H1 (cell line): ENCODE measurements around the gene PDE1C.

ENCODE experiments used
- BRCA1 ChIP-seq: IDR thresholded peaks from 2 replicates; pipeline ENCODE4 v1.6.1; 2012; ENCODE audit warnings: low read depth, low read length, improper control_type of control experiment
- EP300 ChIP-seq, 2 experiments: IDR thresholded peaks; 1 replicate in 1 of 2; 2 replicates in 1 of 2; pipeline ENCODE4 v1.6.1; 2011 to 2012; ENCODE audit warnings: low read depth in 2 of 2, low read length in 2 of 2, mild to moderate bottlenecking in 2 of 2, borderline replicate concordance in 1 of 2, inconsistent platforms in 1 of 2, moderate library complexity in 1 of 2
- EZH2 ChIP-seq: fragments of 200-600 bp; sonication (generic); IDR thresholded peaks from 2 replicates; pipeline ENCODE4 v1.7.1; 2012; ENCODE audit warnings: low read depth, mild to moderate bottlenecking, moderate library complexity, low read length, inconsistent platforms; ENCODE audit not compliant: severe bottlenecking
- FOSL1 ChIP-seq: IDR thresholded peaks from 2 replicates; pipeline ENCODE4 v1.6.1; 2011; ENCODE audit warnings: mild to moderate bottlenecking, low read depth, low read length, moderate library complexity; ENCODE audit not compliant: insufficient read depth
- POLR2A ChIP-seq, 2 experiments: IDR thresholded peaks; 1 replicate in 1 of 2; 2 replicates in 1 of 2; pipeline ENCODE4 v1.6.1; 2011; ENCODE audit warnings: low read depth in 2 of 2, low read length in 2 of 2, mild to moderate bottlenecking in 2 of 2; ENCODE audit errors: control extremely low read depth in 1 of 2
- SIN3A ChIP-seq, 2 experiments: IDR thresholded peaks in 1 of 2; conservative IDR thresholded peaks in 1 of 2; 2 replicates each; pipeline ENCODE4 v1.6.1; 2011 to 2012; ENCODE audit warnings: low read length in 2 of 2, improper control_type of control experiment in 1 of 2, low read depth in 1 of 2, mild to moderate bottlenecking in 1 of 2
- TF ChIP-seq, protein P1 (sequence below), 3 experiments: IDR thresholded peaks; 1 replicate in 2 of 3; 2 replicates in 1 of 3; pipeline versions ENCODE4 v1.5.1 to v1.6.1; 2011; ENCODE audit warnings: low read length in 3 of 3, mild to moderate bottlenecking in 3 of 3, inconsistent platforms in 2 of 3, low read depth in 1 of 3, moderate library complexity in 1 of 3; ENCODE audit not compliant: insufficient read depth in 1 of 3; ENCODE audit errors: control extremely low read depth in 1 of 3

DNA sequence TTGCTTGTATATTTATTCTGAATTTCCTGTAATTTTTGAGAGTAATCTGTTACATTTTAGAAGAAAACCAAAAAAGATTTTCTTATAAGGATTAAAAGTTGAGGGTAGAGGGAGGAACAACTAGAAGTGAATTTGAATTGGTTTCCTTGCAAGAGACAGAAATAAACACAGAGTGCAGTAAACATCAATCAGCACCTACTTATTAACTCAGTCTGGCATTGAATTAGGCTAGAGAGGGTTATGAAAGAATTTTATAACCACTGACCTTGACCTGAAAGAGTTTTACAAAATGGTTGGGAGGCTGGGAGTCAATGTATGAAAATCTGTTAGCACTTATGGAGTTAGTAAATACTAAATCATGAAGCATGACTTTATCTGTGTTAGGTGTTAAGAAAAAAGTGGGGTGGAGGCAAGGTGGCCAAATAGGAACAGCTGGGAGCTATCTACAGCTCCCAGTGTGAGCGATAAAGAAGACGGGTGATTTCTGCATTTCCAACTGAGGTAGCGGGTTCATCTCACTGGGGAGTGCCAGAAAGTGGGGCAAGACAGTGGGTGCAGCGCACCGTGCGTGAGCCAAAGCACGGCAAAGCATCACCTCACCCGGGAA is 106.5 kb downstream of the PDE1C start:
- TF ChIP-seq EZH2 (no peak), POLR2A (IDR thresholded peaks at IDR 0.05; ENCODE audit: control extremely low read depth in 1 of 2, low read depth in 2 of 2, low read length in 2 of 2) (no peak), EP300 (IDR thresholded peaks at IDR 0.05; ENCODE audit: borderline replicate concordance in 1 of 2, low read depth in 2 of 2, low read length in 2 of 2) (no peak), SIN3A (conservative IDR thresholded peaks at IDR 0.05 in 1 of 2, IDR thresholded peaks at IDR 0.05 in 1 of 2; ENCODE audit: low read depth in 1 of 2, low read length in 2 of 2) (no peak), BRCA1 (no peak), FOSL1 (no peak)
- TF ChIP-seq, protein P1, sequence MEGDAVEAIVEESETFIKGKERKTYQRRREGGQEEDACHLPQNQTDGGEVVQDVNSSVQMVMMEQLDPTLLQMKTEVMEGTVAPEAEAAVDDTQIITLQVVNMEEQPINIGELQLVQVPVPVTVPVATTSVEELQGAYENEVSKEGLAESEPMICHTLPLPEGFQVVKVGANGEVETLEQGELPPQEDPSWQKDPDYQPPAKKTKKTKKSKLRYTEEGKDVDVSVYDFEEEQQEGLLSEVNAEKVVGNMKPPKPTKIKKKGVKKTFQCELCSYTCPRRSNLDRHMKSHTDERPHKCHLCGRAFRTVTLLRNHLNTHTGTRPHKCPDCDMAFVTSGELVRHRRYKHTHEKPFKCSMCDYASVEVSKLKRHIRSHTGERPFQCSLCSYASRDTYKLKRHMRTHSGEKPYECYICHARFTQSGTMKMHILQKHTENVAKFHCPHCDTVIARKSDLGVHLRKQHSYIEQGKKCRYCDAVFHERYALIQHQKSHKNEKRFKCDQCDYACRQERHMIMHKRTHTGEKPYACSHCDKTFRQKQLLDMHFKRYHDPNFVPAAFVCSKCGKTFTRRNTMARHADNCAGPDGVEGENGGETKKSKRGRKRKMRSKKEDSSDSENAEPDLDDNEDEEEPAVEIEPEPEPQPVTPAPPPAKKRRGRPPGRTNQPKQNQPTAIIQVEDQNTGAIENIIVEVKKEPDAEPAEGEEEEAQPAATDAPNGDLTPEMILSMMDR (IDR thresholded peaks at IDR 0.05; ENCODE audit: control extremely low read depth in 1 of 3, insufficient read depth in 1 of 3, low read depth in 1 of 3, low read length in 3 of 3), result no peak
